Suprapubic skin (tissue), 3 donors: ENCODE data around the gene KRTAP4-16.
"Not testable (repeated sequence)": the region's sequence is repeated elsewhere in the genome, so short reads cannot be mapped to it uniquely, and the experiment has no call there.

Experiments
- EP300 ChIP-seq: sonication (generic); formaldehyde crosslinking; IDR thresholded peaks from one replicate; pipeline ENCODE4 v1.6.1; 2017; ENCODE audit warnings: antibody characterized with exemption
- POLR2A ChIP-seq, 2 donors: fragments of 450-650 bp; IDR thresholded peaks; one replicate each; pipeline ENCODE4 v1.6.1; 2017; ENCODE audit warnings: antibody characterized with exemption in 2 of 2, mild to moderate bottlenecking in 2 of 2, moderate library complexity in 2 of 2
- TF ChIP-seq, protein P1 (sequence below), 2 donors: fragments of 200-600 bp in 1 of 2; fragments of 450-650 bp in 1 of 2; sonication (generic) in 1 of 2; IDR thresholded peaks; one replicate each; pipeline ENCODE4 v1.5.1; 2016 to 2019; ENCODE audit warnings: antibody characterized with exemption in 2 of 2, mild to moderate bottlenecking in 1 of 2, moderate library complexity in 1 of 2

- not testable (repeated sequence) for TF ChIP-seq EP300; POLR2A (IDR thresholded peaks at IDR 0.05)
- TF ChIP-seq, protein P1, sequence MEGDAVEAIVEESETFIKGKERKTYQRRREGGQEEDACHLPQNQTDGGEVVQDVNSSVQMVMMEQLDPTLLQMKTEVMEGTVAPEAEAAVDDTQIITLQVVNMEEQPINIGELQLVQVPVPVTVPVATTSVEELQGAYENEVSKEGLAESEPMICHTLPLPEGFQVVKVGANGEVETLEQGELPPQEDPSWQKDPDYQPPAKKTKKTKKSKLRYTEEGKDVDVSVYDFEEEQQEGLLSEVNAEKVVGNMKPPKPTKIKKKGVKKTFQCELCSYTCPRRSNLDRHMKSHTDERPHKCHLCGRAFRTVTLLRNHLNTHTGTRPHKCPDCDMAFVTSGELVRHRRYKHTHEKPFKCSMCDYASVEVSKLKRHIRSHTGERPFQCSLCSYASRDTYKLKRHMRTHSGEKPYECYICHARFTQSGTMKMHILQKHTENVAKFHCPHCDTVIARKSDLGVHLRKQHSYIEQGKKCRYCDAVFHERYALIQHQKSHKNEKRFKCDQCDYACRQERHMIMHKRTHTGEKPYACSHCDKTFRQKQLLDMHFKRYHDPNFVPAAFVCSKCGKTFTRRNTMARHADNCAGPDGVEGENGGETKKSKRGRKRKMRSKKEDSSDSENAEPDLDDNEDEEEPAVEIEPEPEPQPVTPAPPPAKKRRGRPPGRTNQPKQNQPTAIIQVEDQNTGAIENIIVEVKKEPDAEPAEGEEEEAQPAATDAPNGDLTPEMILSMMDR (IDR thresholded peaks at IDR 0.05) = not testable (repeated sequence)
Measured at GRCh38 chr17:41117846-41118386, 15.9 kb upstream of the KRTAP4-16 start, which contains the start of gene KRTAP4-11.
